Kidney epithelial cell (primary cell): Measurements from ENCODE around the gene HNRNPM. TPM values are rescaled to one million over a fixed set of nuclear protein-coding genes. Genes with fewer than 3 reads are reported as not detected.

Experiments
- DNase-seq: peaks from one replicate; pipeline ENCODE4 v3.0.0-alpha.2; 2010; ENCODE audit warnings: low read depth
- H3K27me3 ChIP-seq: 2 replicates; pipeline ENCODE4 v1.6.0; 2011; ENCODE audit warnings: low read length; ENCODE audit not compliant: control insufficient read depth, insufficient read depth
- H3K36me3 ChIP-seq: 2 replicates; pipeline ENCODE4 v1.5.1; 2011; ENCODE audit warnings: low read length; ENCODE audit not compliant: control insufficient read depth, insufficient read depth
- H3K4me3 ChIP-seq: 2 replicates; pipeline ENCODE4 v1.5.1; 2011; ENCODE audit warnings: low read depth, mild to moderate bottlenecking, control low read depth, low read length
- total RNA-seq: library from RNA; depleted of rRNA; stranded (reverse); fragments of >200 nt; gene quantifications from 2 replicates; pipeline ENCODE4 v1.2.3, GENCODE V29; 2015
- TF ChIP-seq, protein P1 (sequence below): IDR thresholded peaks from 2 replicates; pipeline ENCODE4 v1.5.1; 2011; ENCODE audit warnings: mild to moderate bottlenecking, moderate library complexity, low read length, control low read depth, inconsistent platforms; ENCODE audit not compliant: insufficient read depth, poor library complexity, severe bottlenecking

The HNRNPM gene
- total RNA-seq, 1 donor from 2014 or later = 115 TPM

DNA sequence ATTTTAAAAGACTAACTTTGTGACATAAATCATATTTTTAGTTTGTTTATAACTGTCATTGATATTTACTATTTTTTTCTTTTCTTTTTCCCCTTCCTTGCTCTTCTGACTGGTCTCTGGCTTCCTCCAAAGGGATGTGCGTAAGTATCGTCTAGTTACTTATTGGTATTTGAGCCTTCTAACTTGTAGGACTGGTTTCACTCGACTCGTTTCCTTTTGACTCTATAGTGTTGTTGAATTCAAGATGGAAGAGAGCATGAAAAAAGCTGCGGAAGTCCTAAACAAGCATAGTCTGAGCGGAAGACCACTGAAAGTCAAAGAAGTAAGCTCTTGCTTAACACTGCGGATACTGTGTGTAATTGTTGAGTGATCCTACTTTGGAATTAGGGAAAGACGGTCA lies 18.6 kb downstream of the HNRNPM start:
- Histone ChIP-seq H3K36me3 (peaks cover 3% of the 10 kb centered on the region), H3K4me3 (no peak overlapping the region), H3K27me3 (no peaks in the 10 kb centered on the region)
- TF ChIP-seq, protein P1, sequence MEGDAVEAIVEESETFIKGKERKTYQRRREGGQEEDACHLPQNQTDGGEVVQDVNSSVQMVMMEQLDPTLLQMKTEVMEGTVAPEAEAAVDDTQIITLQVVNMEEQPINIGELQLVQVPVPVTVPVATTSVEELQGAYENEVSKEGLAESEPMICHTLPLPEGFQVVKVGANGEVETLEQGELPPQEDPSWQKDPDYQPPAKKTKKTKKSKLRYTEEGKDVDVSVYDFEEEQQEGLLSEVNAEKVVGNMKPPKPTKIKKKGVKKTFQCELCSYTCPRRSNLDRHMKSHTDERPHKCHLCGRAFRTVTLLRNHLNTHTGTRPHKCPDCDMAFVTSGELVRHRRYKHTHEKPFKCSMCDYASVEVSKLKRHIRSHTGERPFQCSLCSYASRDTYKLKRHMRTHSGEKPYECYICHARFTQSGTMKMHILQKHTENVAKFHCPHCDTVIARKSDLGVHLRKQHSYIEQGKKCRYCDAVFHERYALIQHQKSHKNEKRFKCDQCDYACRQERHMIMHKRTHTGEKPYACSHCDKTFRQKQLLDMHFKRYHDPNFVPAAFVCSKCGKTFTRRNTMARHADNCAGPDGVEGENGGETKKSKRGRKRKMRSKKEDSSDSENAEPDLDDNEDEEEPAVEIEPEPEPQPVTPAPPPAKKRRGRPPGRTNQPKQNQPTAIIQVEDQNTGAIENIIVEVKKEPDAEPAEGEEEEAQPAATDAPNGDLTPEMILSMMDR = no peak
- no peak for DNase-seq

DNA sequence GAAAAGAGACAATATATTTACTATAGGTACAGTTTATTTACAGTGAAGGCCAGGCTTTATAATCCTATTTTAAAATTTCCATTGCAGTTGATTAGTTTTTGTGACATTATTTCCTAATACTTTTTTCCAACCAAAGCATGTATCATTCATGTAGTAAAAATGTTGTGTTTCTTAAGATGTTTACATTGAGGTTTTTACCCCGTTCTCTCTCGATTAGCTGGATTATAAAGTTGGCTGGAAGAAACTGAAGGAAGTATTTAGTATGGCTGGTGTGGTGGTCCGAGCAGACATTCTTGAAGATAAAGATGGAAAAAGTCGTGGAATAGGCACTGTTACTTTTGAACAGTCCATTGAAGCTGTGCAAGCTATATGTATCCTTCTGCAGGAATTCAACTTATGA lies 21.2 kb downstream of the HNRNPM start:
- Histone ChIP-seq H3K27me3 (no peaks in the 10 kb centered on the region), H3K4me3 (no peak overlapping the region), H3K36me3 (peaks cover 5% of the 10 kb centered on the region)
- TF ChIP-seq, protein P1 = no peak
- no peak for DNase-seq

GRCh38 chr19:8468124-8468523 lies 23.3 kb downstream of the HNRNPM start:
- no peak overlapping the region for H3K4me3 ChIP-seq
- no peaks in the 10 kb centered on the region for H3K27me3 ChIP-seq
- TF ChIP-seq, protein P1 = no peak
- DNase-seq = no peak
- H3K36me3 ChIP-seq = peaks cover 6% of the 10 kb centered on the region

DNA sequence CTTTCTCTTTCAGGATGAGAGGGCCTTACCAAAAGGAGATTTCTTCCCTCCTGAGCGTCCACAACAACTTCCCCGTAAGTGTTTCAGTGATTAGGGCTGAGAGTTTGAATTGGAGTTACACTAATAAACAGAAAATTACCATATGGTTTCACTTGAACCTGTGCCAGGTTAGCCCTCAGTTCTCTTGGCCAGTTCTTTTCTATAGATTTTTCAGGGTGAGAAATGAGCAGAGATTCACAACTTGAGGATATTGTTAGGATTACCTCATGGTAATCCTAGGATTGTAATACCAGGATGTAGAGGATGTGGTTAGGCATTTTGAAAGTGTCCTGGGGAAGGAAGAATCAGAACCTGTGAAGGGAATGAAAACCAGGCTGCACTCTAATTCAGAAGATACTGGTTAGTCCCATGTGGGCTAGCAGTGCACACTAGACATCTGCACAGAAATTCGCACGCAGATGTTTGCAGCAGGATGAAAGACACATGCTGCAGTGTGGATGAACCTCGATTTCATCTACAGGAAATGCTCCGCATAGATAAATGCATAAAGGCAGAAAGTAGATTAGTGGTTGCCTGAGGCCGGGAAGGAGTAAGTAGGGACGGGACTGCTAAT lies 24.1 kb downstream of the HNRNPM start:
- H3K36me3 ChIP-seq = peaks cover 6% of the 10 kb centered on the region
- H3K27me3 ChIP-seq = no peaks in the 10 kb centered on the region
- no peak overlapping the region for H3K4me3 ChIP-seq
- TF ChIP-seq, protein P1 = no peak
- no peak for DNase-seq

DNA sequence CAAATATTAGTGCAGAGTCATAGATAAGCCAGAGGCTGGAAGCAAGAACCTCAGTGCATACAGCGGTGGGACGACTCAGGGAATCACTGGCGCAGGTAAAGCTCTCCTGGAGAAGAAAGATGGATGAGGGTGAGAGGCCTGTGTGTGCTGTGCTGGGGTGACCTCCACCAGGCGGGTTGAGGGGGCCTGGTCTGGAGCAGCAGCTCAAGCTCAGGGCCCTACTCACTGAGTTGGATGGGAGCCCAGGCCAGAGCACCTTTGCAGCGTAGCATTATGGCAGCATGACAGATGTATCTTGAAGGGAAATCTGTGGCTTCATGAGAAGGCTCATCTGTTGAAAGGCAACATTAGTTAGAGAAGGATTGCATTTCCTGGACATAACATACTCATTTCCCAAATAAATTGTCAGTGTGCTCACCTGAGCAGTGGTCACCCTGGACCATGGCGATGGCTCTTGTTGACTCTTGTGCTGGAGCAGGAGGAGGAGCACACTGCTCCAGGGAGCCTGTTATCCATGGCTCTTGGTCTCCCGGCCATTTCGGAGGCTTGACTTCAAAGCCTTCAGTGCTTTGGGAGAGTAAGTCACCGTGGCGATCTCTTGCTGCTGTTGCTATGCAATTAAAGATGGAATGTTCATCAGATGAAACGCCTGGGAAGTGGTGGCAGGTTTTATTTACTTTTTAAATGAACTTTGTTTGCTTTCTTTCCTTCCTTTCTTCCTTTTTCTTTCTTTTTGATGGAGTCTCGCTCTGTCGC lies 25.0 kb downstream of the HNRNPM start:
- DNase-seq = no peak
- Histone ChIP-seq H3K36me3 (peaks cover 5% of the 10 kb centered on the region), H3K27me3 (no peaks in the 10 kb centered on the region), H3K4me3 (no peak overlapping the region)
- TF ChIP-seq, protein P1 = no peak
